GM18951 (cell line): Measurements from ENCODE around the gene TTI1.

Source experiments
- POLR2A ChIP-seq: IDR thresholded peaks from 4 replicates; pipeline ENCODE4 v1.6.1; 2011; ENCODE audit warnings: mild to moderate bottlenecking; ENCODE audit not compliant: insufficient read length, insufficient read depth; ENCODE audit errors: extremely low read depth
- in situ Hi-C: fragments of 300-500 bp; cut with MboI; formaldehyde crosslinking; loops from one replicate; pipeline ENCODE4 v1.12.0; 2022; ENCODE audit warnings: low sequenced_read_pairs, mixed read lengths, inconsistent platforms; ENCODE audit not compliant: unreplicated experiment

The TTI1 gene

GRCh38 chr20:37995856-37996605 is 37.2 kb downstream of the TTI1 start:
- TF ChIP-seq POLR2A: no peak
- in situ Hi-C loops: no loop called here

GRCh38 chr20:37994512-37994911 is 38.7 kb downstream of the TTI1 start:
- in situ Hi-C loops: no loop called here

DNA sequence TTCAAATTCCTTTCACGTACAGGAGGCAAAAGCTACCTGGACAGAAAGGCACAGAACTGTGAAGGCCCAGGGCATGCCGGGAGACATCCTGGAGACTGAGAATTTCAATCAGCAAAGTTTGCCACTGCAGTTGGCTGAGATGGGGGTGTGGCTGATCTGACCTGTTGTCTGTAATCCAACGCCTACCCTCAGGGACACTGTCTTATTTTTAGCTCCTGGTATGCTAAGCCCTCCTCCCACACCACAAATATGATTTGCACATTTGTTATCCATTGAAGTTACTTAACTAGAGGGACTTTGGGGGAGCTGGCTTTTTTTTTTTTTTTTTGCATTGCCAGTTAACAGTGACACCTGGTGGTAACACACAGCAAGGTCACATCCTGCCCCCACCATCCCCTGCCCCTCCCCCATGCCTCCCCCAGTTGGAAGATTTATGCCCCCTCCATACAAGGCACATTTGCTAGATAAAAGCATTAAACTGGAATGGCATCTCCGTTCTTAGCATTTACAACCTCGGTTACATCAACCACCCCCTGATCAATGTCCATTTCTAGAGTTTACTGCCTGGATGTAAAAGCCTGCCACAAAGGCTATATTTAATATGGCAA is 40.4 kb downstream of the TTI1 start:
- in situ Hi-C loops: no loop called here
- no peak for TF ChIP-seq POLR2A

More at GRCh38 chr20:37994512-37994911, 38.7 kb downstream of the TTI1 start:
- no peak for TF ChIP-seq POLR2A

DNA sequence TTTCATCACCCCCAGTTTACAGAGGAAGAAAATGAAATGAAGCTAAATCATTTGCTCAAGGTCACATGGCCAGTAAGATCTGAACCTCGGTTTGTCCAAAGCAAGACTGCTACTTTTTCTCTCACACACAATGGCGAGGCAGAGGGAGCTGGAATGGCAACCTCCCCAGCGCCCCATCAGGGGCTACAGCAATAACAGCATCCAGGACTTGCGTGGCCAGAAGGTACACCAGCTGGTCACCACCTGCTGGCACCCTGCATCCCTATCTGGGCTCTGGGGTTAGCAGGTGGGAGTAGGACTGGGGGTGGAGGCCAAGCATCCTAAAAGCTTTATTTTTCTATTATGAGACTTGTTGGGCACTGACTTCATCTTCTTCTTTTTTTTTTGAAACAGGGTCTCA is 41.3 kb downstream of the TTI1 start:
- no peak for TF ChIP-seq POLR2A
- in situ Hi-C loops: no loop called here

GRCh38 chr20:37991157-37991866 is 41.9 kb downstream of the TTI1 start:
- in situ Hi-C loops: no loop called here
- no peak for TF ChIP-seq POLR2A

- in situ Hi-C loops: no loop called here
- no peak for TF ChIP-seq POLR2A
Measured at GRCh38 chr20:37990571-37991151, 42.6 kb downstream of the TTI1 start.

DNA sequence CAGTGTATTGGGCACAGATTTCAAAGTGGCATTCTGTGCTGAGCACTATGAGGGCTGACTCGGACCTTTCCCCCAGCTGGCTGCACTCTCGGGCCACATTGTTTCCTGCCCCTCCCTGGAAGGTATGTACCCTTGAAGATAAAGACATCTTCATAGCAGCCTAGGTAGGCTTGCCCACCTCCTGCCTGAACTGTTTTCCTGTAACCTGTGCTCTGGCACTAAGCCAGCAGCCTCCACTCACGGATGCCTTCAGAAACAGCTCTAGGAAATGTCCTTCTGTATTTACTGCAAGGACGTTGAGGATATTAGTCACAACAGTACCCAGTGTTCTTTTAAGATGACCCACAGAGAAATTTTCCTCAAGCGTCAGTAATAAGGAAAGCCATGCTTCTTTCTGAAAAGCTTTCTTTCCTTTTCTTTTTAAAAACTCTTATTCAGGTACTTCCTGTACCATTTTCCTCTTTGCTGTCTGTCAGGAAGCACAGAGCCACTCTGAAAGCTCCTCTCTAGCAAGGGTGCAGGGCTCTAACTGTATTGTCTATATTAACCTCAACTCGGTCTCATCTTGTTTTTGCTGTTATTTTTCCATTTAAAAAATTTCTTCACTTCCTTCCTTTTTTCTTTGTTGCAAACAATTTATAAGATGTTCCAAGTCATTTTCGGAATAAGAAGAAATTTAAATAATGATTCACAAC is 43.5 kb downstream of the TTI1 start:
- no peak for TF ChIP-seq POLR2A
- in situ Hi-C loops: loop anchor here (10.0 kb wide), 1 partner anchor 415 kb away; no protein-coding TSS in a partner anchor

GRCh38 chr20:37988306-37988954 is 44.8 kb downstream of the TTI1 start:
- in situ Hi-C loops: loop anchor here (10.0 kb wide), 1 partner anchor 414 kb away; no protein-coding TSS in a partner anchor
- no peak for TF ChIP-seq POLR2A

GRCh38 chr20:37987602-37988290 is 45.5 kb downstream of the TTI1 start:
- in situ Hi-C loops: loop anchor here (10.0 kb wide), 1 partner anchor 413 kb away; no protein-coding TSS in a partner anchor
- no peak for TF ChIP-seq POLR2A

- no peak for TF ChIP-seq POLR2A
- in situ Hi-C loops: loop anchor here (10.0 kb wide), 1 partner anchor 412 kb away; no protein-coding TSS in a partner anchor
Measured at GRCh38 chr20:37986873-37987601, 46.2 kb downstream of the TTI1 start.
